Endodermal cell (in vitro differentiated cells): Measurements from ENCODE around the gene HNMT. TPM values are rescaled to one million over a fixed set of nuclear protein-coding genes. Genes with fewer than 3 reads are reported as not detected.

Experiments used
- DNase-seq: peaks from one replicate; pipeline ENCODE4 v3.0.0-alpha.2; 2017
- H3K27ac ChIP-seq: 2 replicates; pipeline ENCODE4 v1.5.1; 2013; ENCODE audit warnings: mild to moderate bottlenecking, low read depth, low read length, moderate library complexity
- H3K27me3 ChIP-seq: 2 replicates; pipeline ENCODE4 v1.6.1; 2013; ENCODE audit warnings: mild to moderate bottlenecking, low read length, moderate library complexity; ENCODE audit not compliant: insufficient read depth, control insufficient read depth, poor library complexity, severe bottlenecking
- H3K36me3 ChIP-seq: 2 replicates; pipeline ENCODE4 v1.7.0; 2013; ENCODE audit warnings: mild to moderate bottlenecking, low read length, moderate library complexity; ENCODE audit not compliant: control insufficient read depth, insufficient read depth
- H3K4me1 ChIP-seq: one replicate; pipeline ENCODE4 v1.7.0; 2013; ENCODE audit warnings: low read length; ENCODE audit not compliant: control insufficient read depth, insufficient read depth
- H3K4me3 ChIP-seq: 2 replicates; pipeline ENCODE4 v1.5.1; 2013; ENCODE audit warnings: mild to moderate bottlenecking, low read length, moderate library complexity
- H3K9ac ChIP-seq: 2 replicates; pipeline ENCODE4 v1.6.1; 2013; ENCODE audit warnings: mild to moderate bottlenecking, low read length, moderate library complexity; ENCODE audit not compliant: poor library complexity, severe bottlenecking; ENCODE audit errors: extremely low read depth
- H3K9me3 ChIP-seq: 2 replicates; pipeline ENCODE4 v1.6.1; 2013; ENCODE audit warnings: mild to moderate bottlenecking, low read length, moderate library complexity; ENCODE audit not compliant: control insufficient read depth
- H3K27ac Mint-ChIP-seq: 2 replicates; pipeline ENCODE4 v1.8.0; 2020; ENCODE audit warnings: mixed read lengths
- H3K27me3 Mint-ChIP-seq: 2 replicates; pipeline ENCODE4 v1.8.0; 2021; ENCODE audit warnings: mild to moderate bottlenecking, mixed read lengths; ENCODE audit not compliant: insufficient read depth
- H3K36me3 Mint-ChIP-seq: 2 replicates; pipeline ENCODE4 v1.8.0; 2020; ENCODE audit warnings: low read depth, mixed read lengths
- H3K4me1 Mint-ChIP-seq: 2 replicates; pipeline ENCODE4 v1.8.0; 2020; ENCODE audit warnings: mixed read lengths
- H3K4me3 Mint-ChIP-seq: 2 replicates; pipeline ENCODE4 v1.8.0; 2020; ENCODE audit warnings: mild to moderate bottlenecking, moderate library complexity, mixed read lengths
- H3K9me3 Mint-ChIP-seq: 2 replicates; pipeline ENCODE4 v1.8.0; 2020; ENCODE audit warnings: mild to moderate bottlenecking, mixed read lengths
- WGBS, 2 experiments: methylation state at CpG; one replicate each; pipeline versions ENCODE4 v1.1.5 to v1.1.7; 2013; ENCODE audit warnings: missing lambda C conversion rate in 2 of 2, mixed read lengths in 1 of 2; ENCODE audit not compliant: insufficient coverage in 1 of 2, insufficient read length in 1 of 2; 5-methylcytosine and 5-hydroxymethylcytosine counted together
- total RNA-seq, 2 donors: library from RNA; stranded (reverse); fragmentation: NEBNext Ultra II Directional in 1 of 2; extraction: Animal tissue kit (Norgen Biotek cat#: 25700) in 1 of 2; gene quantifications; 2 replicates in 1 of 2; 3 replicates in 1 of 2; pipeline ENCODE4 v1.2.1, GENCODE V29; 2021
- TF ChIP-seq, protein P1 (sequence below): fragments of 200-600 bp; sonication (generic); conservative IDR thresholded peaks from 2 replicates; pipeline ENCODE4 v1.5.0; 2021; ENCODE audit warnings: antibody characterized with exemption, mild to moderate bottlenecking

HNMT gene
- total RNA-seq, 2 donors from 2014 or later, result 10.6 to 18.0 TPM

DNA sequence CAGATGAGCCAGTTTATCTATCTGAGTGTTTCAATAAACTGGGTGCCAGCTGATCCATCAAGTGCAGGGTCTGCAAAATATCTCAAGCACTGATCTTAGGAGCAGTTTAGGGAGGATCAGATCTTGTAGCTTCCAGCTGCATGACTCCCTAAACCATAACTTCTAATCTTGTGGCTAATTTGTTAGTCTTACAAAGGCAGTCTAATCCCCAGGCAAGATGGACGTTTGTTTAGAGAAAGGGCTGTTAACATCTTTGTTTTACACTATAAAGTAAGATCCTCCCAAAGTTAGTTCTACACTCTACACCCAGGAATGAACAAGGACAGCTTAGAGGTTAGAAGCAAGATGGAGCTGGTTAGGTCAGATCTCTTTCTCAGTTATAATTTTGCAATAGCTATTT is 28.7 kb upstream of the HNMT start:
- no peak overlapping the region for H3K27ac Mint-ChIP-seq
- TF ChIP-seq, protein P1, sequence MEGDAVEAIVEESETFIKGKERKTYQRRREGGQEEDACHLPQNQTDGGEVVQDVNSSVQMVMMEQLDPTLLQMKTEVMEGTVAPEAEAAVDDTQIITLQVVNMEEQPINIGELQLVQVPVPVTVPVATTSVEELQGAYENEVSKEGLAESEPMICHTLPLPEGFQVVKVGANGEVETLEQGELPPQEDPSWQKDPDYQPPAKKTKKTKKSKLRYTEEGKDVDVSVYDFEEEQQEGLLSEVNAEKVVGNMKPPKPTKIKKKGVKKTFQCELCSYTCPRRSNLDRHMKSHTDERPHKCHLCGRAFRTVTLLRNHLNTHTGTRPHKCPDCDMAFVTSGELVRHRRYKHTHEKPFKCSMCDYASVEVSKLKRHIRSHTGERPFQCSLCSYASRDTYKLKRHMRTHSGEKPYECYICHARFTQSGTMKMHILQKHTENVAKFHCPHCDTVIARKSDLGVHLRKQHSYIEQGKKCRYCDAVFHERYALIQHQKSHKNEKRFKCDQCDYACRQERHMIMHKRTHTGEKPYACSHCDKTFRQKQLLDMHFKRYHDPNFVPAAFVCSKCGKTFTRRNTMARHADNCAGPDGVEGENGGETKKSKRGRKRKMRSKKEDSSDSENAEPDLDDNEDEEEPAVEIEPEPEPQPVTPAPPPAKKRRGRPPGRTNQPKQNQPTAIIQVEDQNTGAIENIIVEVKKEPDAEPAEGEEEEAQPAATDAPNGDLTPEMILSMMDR, result no peak
- H3K27ac ChIP-seq, result no peak overlapping the region
- H3K27me3 Mint-ChIP-seq, result no peaks in the 10 kb centered on the region
- H3K4me1 ChIP-seq, result peaks cover 5% of the 10 kb centered on the region
- H3K9me3 Mint-ChIP-seq, result no peaks in the 10 kb centered on the region
- H3K4me3 ChIP-seq, result no peak overlapping the region
- H3K36me3 Mint-ChIP-seq, result no peaks in the 10 kb centered on the region
- no peak overlapping the region for H3K4me3 Mint-ChIP-seq
- H3K4me1 Mint-ChIP-seq, result peaks cover 16% of the 10 kb centered on the region
- no peaks in the 10 kb centered on the region for H3K27me3 ChIP-seq
- WGBS, 2 experiments, result 62% methylated on average over 1 of the region's 1 CpG; no CpG with 5 or more reads in 1 of the 2 experiments
- peaks cover 6% of the 10 kb centered on the region for H3K9me3 ChIP-seq
- no peak overlapping the region for H3K9ac ChIP-seq
- H3K36me3 ChIP-seq, result no peaks in the 10 kb centered on the region
- DNase-seq, result no peak

DNA sequence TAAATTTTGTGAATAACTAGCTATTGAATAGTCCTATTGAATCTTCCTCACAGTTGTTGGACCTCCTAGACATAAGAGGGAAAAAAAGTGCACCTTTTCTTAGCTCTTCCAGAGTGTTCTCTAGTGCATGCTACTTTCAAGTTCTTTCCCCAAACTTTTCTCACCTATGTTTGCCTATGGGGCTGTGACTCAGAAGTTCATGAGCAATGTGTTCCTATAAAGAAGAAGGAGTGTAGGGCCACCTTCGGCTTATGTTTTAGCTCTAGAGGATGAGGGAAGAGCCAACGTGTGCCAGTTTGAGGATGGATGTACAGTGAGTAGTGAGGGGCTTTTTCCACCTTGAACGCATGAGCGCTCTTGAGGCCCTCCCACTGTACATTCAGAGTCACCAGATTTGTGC is 27.0 kb upstream of the HNMT start:
- no peaks in the 10 kb centered on the region for H3K27me3 Mint-ChIP-seq
- no peaks in the 10 kb centered on the region for H3K27me3 ChIP-seq
- peaks cover 6% of the 10 kb centered on the region for H3K9me3 ChIP-seq
- H3K36me3 Mint-ChIP-seq, result no peaks in the 10 kb centered on the region
- peaks cover 23% of the 10 kb centered on the region for H3K4me1 Mint-ChIP-seq
- WGBS, 2 experiments, result 89 to 95% methylated on average over 3 to 4 of the region's 4 CpGs
- peaks cover 5% of the 10 kb centered on the region for H3K4me1 ChIP-seq
- H3K9ac ChIP-seq, result no peak overlapping the region
- no peak for DNase-seq
- no peak overlapping the region for H3K27ac ChIP-seq
- no peak overlapping the region for H3K4me3 Mint-ChIP-seq
- H3K9me3 Mint-ChIP-seq, result no peaks in the 10 kb centered on the region
- H3K27ac Mint-ChIP-seq, result no peak overlapping the region
- H3K36me3 ChIP-seq, result no peaks in the 10 kb centered on the region
- H3K4me3 ChIP-seq, result no peak overlapping the region
- TF ChIP-seq, protein P1, result no peak

DNA sequence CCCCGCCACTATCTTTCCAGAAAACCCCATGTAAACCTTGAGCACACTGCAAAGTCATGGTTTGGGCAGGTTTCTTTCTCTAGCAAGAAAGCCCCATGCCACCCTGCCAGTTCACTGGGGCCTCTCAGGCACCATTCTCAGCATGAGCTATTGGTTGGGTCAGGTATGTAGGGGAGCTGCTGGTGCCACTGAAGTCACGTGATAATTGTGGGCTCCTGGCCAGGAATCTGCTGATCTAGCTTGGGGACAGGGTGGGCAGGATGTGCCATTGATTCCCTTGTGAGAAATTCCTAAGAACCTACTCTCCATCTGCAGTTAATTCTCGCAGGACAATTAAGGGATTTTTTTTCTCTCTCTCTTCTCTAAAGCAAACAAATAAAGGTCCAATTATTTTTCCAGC is 26.5 kb upstream of the HNMT start:
- no peak overlapping the region for H3K4me3 Mint-ChIP-seq
- no peak overlapping the region for H3K27ac ChIP-seq
- TF ChIP-seq, protein P1, result no peak
- no peak overlapping the region for H3K27ac Mint-ChIP-seq
- H3K4me3 ChIP-seq, result no peak overlapping the region
- no peak overlapping the region for H3K9ac ChIP-seq
- WGBS, 2 experiments, result 50 to 89% methylated on average over 1 to 3 of the region's 3 CpGs
- H3K36me3 Mint-ChIP-seq, result no peaks in the 10 kb centered on the region
- no peaks in the 10 kb centered on the region for H3K27me3 Mint-ChIP-seq
- H3K9me3 ChIP-seq, result peaks cover 6% of the 10 kb centered on the region
- H3K36me3 ChIP-seq, result no peaks in the 10 kb centered on the region
- H3K4me1 ChIP-seq, result peaks cover 5% of the 10 kb centered on the region
- H3K27me3 ChIP-seq, result no peaks in the 10 kb centered on the region
- peaks cover 28% of the 10 kb centered on the region for H3K4me1 Mint-ChIP-seq
- H3K9me3 Mint-ChIP-seq, result no peaks in the 10 kb centered on the region
- peak; percentile 62 for DNase-seq
